HG02610 (cell line): ENCODE measurements around the gene TPPP3.
A peak's percentile ranks its signal among the peaks of the same experiment; 100 is the strongest.

Experiments
- ATAC-seq: cut with Tn5 transposase; IDR thresholded peaks from one replicate; pipeline ENCODE4 v1.9.1; 2021; ENCODE audit warnings: mild to moderate bottlenecking, moderate library complexity; ENCODE audit not compliant: unreplicated experiment

Gene TPPP3

DNA sequence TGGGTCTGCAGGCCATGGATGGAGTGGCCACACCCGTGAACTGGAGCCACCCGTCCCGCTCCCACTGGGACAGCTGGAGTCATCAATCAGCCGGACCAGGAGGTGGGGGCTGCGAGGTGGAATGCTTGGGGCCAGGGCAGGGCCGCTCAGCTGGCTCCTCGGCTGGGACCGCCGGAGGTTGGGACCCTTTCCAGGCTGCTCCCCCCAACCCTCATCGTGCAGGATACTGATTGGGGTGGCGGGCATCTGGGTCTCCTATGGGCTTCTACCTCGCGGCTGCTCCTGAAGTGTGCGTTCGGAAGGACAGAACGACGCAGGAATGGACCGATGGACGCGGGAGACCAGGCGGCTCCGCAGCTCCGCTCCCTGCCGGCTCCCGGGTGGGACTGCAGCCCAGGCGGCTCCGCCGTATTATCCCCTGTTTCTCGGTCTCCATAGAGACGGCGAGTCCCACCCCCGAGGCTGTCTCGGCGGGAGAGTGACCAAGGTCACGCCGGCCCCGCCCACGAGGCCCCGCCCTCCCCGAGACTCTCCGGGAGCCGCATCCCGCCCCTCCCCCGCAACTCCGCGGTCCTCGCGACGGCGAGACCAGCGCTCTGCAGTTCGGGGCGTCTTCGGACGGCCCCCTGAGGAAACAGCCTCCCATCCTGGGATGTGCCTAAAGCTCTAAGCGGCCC, at the start of gene TPPP3:
Gene TPPP3, minus strand, starts transcription at position 388 of the 677 bp plus-strand sequence. CDS start 2,387 bp downstream, outside the sequence.
- ATAC-seq = no peak

- no peak for ATAC-seq
Measured at GRCh38 chr16:67442581-67443255, 49.4 kb upstream of the TPPP3 start.

GRCh38 chr16:67441907-67442306, 48.6 kb upstream of the TPPP3 start:
- no peak for ATAC-seq

GRCh38 chr16:67441271-67441753, 48.0 kb upstream of the TPPP3 start:
- ATAC-seq = no peak

DNA sequence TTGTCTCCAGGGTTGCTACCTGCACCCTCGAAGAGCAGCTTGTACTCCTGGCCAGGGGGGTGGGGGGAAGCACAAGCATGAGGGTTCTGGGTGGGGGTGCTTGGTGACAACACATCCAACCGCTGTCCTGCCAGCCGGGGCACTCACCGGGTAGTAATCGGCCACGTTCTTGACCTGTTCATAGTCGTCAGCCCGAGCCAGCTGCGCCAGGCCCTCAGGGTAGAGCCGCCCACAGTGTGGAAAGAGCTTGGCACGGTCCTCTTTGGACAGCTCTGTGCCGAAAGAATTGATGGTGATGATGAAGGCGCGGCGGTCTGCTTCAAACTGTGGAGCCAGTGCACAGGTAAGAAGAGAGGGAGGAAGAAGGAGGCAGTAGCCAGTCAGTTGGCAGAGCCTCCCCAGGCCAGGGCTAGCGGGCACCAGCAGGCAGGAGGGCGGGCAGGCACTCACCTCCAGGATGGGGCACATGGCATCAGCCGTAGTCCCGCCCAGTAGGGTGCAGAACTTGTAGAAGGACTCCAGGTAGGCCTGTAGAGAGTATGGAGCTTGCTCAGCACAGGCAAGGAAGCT, 45.6 kb upstream of the TPPP3 start:
- ATAC-seq = no peak

- no peak for ATAC-seq
Measured at GRCh38 chr16:67438098-67438791, 44.9 kb upstream of the TPPP3 start.

DNA sequence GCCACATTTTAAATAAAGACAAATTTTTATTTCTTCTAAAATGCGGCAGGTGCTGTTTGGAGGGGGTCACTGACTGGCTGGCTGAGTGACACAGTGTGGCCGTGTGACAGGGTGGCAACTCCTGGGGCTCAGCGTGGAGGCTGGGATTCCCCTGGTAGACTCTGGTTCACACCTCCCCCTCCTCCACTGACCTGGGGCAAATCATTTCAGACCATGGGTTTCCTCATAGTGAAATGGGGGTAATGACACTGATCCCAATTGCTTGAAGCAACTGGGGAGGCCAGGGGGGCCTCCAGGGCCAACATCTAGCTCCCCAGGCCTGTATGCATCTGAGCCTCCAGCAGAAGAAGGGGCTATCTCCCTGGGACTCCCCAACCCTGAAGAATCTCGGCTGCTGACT, 44.2 kb upstream of the TPPP3 start:
- ATAC-seq = peak; percentile 32

GRCh38 chr16:67436640-67437193, 43.4 kb upstream of the TPPP3 start:
- ATAC-seq = no peak

GRCh38 chr16:67435758-67436164, 42.5 kb upstream of the TPPP3 start:
- ATAC-seq = no peak

GRCh38 chr16:67433131-67433719, 39.9 kb upstream of the TPPP3 start:
- ATAC-seq = no peak

DNA sequence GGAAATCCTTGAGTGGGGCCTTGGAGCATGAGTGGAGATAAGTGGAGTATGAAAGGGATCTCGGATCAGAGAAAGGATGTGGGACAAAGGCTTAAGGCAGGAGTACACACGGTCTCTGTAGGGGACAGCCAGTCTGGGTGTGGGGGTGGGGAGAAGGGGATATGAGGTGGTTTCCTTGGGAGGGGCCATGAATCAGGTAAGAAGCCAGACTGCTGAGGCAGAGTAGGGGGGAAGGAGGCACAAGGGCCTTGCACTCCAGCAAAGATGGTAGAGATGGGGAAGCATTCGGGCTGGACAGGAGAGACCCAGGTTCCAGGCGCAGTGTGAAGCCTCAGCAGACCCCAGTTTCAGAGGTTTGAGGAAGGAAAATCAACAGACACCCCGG, 39.2 kb upstream of the TPPP3 start:
- no peak for ATAC-seq

GRCh38 chr16:67431775-67432505, 38.6 kb upstream of the TPPP3 start:
- no peak for ATAC-seq

DNA sequence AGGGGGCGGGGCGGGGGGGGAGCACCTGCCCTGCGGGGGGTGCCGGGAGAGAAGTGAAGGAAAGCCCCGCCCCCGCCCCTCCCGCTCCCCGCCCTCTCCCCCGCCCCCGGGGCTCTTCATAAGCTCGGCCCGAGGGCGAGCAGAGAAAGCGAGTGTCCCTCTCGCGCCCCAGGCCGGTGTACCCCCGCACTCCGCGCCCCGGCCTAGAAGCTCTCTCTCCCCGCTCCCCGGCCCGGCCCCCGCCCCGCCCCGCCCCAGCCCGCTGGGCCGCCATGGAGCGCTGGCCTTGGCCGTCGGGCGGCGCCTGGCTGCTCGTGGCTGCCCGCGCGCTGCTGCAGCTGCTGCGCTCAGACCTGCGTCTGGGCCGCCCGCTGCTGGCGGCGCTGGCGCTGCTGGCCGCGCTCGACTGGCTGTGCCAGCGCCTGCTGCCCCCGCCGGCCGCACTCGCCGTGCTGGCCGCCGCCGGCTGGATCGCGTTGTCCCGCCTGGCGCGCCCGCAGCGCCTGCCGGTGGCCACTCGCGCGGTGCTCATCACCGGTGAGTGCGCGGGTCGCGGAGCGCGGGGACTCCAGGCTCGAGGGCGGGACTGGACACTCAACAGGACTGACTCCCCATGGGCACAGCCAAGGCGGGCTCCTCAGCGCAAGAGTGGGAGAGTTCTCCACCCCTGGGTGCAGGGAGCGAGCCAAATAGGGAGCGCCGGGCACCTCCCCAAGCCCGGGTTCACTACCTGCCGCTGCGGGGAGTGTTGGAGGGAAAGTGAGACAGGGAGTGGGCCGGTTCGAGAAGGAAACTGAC, 37.9 kb upstream of the TPPP3 start, which contains the start of gene HSD11B2:
Gene HSD11B2, plus strand, starts transcription at position 145 of the 798 bp plus-strand sequence. Its CDS starts 128 bp downstream, at position 273.
- ATAC-seq = no peak

GRCh38 chr16:67430504-67430976, 37.2 kb upstream of the TPPP3 start:
- ATAC-seq = no peak

DNA sequence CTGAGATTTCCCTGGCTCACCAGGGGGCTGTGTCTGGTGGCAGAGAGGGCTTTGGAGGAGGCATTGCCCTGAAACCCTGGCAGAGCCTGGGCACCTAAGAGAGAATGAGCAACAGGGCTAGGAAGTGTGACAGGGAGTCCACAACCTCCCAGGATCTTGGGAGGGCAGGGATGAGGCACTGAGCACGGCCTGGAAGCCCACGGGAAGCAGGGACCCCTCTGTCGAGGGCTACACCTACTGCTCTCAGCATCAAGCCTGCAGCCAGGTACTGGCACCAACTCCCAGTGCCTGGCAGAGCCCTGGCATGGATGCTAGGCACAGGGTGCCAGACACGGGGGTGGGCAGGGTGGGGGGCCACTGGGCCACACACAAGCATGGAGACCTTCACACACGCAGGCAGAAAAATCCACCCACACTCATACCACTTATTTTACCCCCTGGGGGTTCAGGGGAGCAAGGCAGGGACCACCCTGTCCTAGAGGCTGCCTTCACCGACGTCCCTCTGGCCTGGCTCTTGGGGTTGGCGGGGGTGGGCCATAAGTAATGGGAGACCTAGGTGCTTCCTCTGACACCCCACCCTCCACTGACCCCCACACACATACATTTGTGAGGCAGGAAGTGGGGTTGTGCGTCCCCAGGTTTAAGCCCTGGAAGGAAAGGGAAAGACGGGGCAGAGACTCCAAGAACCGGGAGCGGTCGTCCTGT, 36.7 kb upstream of the TPPP3 start:
- no peak for ATAC-seq

- no peak for ATAC-seq
Measured at GRCh38 chr16:67429053-67429798, 35.9 kb upstream of the TPPP3 start.

GRCh38 chr16:67428146-67428731, 34.9 kb upstream of the TPPP3 start:
- ATAC-seq = no peak
